NK-92 (cell line): Measurements from ENCODE around the gene MED20.
A peak's percentile ranks its signal among the peaks of the same experiment; 100 is the strongest.
"Not testable (repeated sequence)": the region's sequence is repeated elsewhere in the genome, so short reads cannot be mapped to it uniquely, and the experiment has no call there.

ENCODE experiments used
- DNase-seq: peaks from one replicate; lab custom pipeline; 2025; ENCODE audit not compliant: unreplicated experiment; lab: John Stamatoyannopoulos, UW

The MED20 gene, protein sequence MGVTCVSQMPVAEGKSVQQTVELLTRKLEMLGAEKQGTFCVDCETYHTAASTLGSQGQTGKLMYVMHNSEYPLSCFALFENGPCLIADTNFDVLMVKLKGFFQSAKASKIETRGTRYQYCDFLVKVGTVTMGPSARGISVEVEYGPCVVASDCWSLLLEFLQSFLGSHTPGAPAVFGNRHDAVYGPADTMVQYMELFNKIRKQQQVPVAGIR

DNA sequence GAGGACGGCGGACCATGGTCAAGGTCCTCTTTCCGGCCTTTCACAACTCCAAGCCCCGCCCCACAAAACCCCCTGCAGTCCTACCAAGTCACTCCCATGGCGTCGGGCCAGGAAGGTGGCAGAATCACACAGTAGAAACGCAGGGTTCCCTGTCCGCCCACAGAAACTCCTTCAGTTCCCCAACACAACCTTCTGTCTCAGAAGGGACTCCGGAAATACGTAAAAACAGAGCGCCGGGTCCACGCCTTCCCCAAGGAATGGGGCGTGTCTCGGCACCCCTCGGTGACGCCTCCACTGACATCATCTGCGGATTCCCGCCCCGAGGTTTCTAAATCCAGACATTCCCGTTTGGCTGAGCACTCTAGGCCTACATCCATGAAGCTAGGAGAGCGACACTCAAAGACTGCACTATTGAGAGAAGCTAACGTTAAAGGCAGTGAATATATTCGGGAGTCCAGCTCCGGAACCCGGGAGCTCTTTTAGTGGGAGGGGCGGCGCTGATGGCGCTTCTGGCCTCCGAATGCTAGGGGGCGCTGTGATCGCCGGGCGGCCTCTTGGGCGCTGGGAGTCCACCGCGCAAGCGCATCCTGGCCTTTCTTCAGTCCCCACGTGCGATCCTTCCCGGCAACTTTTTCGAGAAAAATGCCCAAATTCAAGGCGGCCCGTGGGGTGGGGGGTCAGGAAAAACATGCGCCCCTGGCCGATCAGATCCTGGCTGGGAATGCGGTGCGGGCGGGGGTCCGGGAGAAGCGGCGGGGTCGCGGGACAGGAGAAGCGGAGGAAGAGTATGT is at the start of gene MED20, which contains the start of gene BYSL:
MED20 (minus strand) TSS at position 219 of the 791 bp plus-strand sequence; CDS start at position 98, 121 bp downstream.
BYSL (plus strand) TSS at position 579 of the 791 bp plus-strand sequence; CDS start at position 643, 64 bp downstream.
- peak; percentile 47 for DNase-seq

DNA sequence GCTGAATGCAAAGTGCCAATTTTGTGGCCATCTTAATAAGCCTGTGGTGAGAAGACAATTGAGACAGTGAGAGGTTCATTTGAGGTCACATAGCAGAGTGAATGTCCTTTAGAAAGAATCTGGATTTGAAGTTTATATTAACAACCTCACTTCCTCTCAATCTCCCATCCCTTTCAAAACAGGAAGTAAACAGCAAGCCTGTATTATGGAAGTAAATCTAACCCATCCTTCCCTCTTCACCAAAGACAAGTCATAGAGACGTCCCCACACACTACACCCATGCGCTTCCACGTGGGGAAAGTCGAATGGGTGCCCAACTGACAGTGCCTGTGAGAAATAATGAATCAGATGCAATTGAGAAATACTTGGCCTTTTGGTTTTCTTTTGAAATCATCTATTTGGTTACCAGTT is 49.5 kb upstream of the MED20 start:
- DNase-seq, result no peak

DNA sequence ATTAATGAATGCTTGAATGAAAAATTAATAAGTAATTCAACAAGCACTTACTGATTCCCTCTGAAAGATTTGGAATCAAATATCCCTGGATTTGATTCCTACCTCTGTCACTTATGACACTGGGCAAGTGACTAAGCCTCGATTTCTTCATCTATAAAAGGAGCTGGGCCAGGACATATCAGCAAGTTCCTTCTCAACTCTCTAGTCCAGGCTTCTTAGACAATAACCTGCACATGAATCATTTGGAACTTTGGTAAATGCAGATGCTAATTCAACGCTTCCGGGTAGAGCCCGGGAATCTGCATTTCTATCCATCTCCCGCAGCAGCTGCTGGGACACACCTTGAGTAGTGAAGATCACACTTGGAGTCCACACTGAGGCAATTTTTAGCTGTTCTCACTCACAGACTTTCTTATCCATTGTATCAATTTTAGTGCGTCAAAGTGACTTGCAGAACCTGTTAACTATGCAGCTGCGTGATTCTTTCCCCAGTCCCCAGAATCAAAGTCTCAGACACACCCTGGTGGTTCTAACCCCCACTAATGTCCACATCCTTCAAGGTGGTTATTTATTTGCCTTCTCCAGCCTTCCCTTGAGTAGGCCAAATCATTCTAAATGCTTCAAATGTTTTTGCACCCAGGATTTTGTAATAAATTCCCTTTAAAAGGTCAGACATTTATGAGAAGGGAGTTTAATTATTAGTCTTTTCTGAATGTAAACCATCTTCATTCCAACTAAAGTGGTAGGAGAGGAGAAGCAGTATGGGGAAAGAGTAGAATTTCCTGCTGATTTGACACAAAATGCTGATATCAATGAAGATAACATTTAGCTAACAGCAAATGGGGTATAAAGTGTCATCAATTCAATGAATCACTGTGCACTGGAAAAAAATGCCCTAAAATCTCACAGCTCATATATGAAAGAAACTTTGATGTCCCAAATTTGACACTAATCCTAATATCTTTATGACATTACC is 46.7 kb upstream of the MED20 start:
- DNase-seq, result no peak

DNA sequence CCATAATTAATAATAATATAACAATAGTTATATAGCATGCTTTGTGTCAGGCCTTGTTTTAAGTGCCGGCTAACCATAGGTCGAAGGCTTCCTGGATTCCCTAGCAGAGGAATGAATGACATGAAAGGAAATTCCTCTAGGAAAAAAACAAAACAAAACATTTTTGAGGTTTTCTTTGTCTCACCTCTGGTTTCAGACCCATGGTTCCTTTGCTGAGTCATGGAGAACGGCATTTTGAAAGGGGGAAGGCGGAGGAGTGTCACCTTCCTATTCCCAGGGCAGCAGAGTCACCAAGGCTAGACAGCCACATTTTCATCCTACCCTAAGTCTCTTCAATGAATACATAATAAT is 46.0 kb upstream of the MED20 start:
- no peak for DNase-seq

DNA sequence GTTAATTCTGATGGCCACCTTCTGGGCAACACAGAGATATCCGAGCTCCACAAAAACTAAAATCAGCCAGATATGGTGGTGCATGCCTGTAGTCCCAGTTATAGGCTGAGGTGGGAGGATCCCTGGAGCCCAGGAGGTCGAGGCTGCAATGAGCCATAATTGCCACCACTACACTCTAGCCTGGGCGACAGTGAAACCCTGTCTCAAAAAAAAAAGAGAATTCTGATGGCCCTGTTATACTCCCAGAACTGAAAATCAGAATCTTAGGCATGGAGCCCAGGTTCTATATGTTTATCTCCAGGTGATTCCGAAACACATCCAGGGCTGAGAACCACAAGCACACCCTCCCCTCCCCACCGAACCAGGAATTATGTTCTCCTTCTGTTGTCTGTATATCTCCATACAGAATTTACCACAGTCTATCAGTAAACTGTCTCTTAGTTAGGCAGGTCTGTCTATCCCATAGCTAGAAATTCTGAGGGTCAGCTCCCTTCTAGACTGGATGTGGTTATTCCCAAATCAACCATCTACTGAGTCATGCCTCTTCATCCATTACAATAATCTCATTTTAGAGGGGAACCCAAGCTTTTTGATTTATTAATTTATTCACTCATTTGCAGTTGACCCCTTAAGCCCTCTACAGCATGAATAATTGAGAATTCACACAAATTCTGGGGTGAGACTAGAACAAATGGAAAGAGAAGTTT is 45.4 kb upstream of the MED20 start:
- DNase-seq, result no peak

DNA sequence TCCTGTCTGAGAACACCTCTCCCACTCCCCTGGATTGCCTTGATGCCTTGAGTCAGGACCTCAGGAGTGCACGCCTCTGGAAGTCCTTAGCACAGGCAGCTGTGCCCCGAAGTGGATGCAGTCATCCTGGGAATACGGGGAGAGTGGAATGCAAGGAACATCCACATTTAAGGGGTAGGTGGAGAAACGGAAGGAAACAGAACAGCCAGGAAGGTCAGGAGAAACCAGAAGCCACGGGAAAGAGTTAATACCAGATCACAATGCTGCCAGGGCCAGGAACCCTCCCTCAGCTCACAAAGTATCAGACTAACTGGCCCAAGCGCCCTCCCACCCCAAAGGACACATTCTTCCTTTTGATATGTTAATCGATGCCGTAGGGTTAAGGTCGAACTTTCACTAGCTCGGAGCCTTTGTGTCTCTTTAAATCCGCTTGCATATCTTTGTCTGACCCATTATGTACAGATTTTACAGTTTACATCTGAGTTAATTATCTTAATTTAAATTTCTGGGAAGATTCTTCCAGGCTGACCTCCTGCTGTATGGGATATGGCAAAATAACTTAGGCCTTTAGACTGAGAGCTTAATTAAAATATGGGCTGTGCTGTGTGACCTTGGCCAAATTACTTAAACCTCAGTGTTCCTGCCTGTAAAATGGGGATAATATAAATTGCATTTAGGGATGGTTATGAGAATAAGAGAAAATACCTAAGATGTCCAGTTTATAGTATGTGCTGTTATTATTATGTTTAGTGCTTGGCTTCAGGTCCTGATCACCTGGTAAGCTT is 44.7 kb upstream of the MED20 start:
- no peak for DNase-seq

DNA sequence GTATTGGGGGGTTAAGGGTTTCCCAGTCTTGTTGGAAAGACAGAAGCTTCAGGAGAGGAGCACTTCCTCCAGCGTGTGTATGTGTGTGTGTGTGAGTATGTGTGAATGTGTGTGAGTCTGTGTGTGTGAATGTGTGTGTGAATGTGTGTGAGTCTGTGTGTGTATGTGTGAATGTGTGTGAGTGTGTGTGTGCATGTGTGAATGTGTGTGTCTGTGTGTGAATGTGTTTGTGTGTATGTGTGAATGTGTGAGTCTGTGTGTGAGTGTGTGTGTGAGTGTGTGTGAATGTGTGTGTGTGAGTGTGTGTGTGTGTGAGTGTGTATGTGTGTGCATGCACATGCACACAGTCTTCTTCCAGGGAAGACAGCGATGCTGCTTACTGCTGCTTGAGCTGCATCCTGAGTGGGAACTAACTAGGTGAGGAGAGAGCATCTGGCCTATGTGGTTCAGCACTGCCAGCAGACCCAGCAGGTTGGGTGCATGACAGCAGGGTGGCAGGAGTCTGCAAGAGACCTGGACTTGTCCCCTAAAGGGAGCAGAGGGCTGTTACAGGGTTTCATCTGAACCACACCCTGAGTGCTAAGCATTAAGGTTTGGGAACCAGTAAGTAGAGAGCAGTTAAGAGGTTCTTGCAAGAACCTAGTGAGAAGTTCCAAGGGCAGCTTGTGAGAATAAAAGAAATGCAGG is 43.4 kb upstream of the MED20 start:
- no peak for DNase-seq

DNA sequence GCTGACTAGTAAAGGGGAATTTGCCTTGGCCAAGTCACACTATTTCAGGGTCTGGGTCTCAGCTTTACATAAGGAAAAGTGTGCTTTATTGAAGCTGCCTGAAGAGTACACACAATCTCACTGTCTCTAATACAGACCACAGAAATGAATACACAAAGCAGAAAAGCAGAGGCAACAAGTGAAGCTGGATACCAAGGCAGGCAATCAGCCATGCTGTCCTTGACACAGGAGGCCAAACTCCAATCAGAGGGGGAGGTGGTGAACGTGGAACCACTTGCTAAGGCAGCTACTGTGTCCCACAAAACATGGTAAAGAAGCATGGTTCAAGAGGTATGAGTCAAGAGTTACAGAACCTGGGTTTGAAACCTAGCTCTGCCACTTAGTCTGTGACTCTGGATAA is 42.4 kb upstream of the MED20 start:
- no peak for DNase-seq

DNA sequence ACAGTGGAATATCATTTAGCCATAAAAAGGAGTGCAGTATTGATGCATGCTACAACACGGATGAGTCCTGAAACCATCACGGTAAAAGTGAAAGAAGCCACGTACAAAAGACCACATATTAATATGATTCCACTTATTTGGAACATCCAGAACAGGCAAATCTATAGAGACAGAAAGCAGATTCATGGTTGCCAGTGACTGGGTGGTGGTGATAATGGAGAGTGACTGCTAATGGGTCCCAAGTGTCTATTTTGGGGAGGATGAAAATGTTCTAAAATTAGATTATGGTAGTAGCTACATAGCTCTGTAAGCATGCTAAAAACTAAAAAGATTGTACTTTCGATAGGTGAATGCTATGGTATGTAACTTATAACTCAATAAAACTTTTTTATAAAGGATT is 39.1 kb upstream of the MED20 start:
- no peak for DNase-seq

DNA sequence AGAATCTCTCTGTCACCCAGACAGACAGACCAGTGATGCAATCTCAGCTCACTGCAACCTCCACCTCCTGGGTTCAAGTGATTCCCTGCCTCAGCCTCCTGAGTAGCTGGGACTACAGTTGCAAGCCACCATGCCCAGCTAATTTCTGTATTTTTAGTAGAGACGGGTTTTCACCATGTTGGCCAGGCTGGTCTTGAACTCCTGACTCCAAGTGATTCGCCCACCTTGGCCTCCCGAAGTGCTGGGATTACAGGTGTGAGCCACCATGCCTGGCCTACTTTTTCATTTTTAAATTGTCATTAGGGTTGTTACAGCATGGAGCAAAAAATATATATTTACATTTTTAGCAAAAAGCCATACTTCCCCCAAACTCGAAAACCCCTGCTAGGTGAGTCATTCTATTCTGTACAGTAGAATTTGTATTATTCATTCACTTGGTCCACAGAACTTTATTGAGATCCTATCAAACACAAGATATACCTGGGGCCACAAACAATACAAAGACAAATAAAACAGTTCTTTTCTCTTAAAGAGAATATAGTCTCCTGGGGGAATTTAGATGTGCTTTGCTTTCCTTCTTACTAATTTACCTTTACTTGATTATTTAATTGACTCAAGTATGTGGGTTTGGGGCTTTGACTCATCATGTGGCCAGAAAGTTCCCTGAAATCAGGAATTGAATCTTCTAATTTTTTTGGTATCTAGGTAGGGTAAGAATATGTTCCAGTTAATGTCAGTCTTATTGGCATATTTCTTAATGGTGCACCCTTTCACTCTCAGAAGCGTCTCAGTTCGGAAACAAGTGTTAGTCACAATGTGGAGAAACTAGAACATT is 37.3 kb upstream of the MED20 start:
- no peak for DNase-seq

DNA sequence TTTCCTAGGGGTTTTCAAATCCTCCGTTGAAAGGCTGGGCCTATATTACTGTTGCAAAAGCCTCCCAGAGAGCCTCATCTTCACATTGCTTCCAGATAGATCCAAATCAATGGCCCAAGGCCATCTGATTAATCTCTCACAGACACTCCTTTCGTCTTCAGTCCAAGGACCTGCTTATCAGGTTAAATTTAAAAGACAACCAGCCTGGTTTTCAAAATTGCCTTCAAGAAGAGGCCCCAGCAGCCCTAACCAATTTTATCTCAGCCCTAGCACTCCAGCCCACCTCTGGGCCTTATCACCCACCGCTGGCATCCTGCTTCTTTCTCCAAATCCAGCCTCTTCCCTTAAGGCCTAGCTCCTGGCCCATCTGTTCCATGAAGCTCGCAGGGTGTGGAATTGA is 36.2 kb upstream of the MED20 start:
- no peak for DNase-seq

DNA sequence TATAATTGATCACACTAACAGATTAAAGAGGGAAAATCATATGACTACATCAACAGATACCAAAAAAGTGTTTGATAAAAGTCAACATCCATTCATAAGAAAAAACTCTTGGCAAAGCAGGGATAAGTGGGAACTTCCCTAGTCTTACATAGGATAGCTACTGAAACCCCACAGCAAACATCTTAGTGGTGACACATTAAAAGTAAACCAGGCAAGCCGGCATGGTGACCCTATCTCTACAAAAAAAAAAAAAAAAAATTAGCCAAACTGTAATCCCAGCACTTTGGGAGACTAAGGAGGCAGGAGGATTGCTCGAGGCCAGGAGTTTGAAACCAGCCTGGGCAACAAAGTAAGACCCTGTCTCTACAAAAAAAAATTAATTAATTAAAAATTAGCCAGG is 34.5 kb upstream of the MED20 start:
- DNase-seq, result no peak

DNA sequence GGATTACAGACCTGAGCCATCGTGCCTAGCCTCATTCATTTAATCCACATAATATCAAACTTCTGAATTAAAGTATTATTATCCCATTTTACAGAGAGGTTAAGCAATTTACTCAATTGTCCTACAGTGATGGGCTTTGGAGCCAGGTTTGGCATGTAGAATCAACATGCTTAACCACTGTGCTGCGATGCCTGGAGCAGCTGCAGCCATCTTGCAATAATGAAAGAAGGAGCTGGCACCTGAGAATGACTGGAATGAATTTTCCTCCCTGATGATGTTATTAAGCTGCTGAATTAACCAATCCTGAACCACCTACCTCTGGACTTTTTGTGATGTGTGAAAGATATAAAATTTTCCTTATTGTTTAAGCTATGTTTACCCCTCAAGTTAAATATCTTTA is 33.7 kb upstream of the MED20 start:
- no peak for DNase-seq

DNA sequence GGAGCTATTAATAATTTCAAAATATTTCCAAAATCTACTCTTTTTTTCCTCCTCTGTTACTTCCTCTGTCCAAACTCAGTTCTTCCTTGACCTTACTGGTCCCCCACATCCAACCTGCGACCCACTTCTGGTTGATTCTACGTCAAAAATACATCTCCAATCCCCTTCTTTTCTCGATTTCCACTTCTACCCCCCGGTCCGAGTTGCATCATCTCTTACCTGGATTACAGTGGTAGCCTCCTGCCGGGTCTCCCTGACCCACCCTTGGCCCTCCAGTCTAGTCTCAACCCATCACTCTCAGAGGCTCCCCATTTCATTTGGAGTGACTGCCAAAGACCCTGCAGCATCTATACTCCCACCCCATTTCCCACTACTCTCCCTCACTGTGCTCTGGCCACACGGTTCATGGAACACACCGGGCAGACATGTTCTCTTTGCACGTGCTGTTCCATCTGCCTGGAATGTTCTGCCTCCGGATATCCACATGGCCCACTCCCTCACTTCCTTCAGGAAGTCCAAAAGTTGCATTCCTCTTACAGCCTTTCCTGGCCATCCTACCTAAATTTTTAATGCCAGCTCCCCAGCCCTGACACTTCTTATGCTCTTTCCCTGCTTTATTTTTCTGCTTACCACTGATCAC is 26.8 kb upstream of the MED20 start:
- no peak for DNase-seq

DNA sequence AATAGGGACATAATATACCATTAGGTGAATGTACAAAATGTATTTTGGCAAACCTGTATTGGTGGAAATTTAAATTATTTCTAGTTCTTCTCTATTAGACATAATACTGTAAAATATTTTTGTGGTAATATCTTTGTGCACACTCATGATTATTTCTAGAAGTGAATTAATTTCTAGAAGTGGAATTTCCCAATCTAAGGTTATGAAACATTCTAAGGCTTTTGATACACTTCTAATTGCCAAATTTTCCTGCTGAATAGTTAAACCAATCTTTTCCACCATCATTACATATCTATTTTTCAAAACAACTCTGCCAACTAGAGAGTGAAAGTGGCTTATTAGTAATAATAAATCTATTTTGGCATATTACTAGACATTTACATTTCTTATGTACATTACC is 22.5 kb upstream of the MED20 start:
- no peak for DNase-seq

DNA sequence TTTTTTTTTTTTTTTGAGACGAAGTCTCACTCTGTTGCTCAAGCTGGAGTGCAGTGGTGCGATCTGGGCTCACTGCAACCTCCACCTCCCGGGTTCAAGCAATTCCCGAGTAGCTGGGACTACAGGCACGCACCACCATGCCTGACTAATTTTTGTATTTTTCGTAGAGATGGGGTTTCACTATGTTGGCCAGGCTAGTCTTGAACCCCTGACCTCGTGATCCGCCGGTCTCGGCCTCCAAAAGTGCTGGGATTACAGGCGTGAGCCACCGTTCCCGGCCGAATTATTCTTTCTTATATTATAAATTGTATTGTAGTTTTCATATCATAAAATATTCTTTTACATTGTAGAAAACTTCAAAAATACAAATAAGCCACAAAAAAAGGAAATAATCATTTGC is 21.9 kb upstream of the MED20 start:
- DNase-seq, result not testable (repeated sequence)

DNA sequence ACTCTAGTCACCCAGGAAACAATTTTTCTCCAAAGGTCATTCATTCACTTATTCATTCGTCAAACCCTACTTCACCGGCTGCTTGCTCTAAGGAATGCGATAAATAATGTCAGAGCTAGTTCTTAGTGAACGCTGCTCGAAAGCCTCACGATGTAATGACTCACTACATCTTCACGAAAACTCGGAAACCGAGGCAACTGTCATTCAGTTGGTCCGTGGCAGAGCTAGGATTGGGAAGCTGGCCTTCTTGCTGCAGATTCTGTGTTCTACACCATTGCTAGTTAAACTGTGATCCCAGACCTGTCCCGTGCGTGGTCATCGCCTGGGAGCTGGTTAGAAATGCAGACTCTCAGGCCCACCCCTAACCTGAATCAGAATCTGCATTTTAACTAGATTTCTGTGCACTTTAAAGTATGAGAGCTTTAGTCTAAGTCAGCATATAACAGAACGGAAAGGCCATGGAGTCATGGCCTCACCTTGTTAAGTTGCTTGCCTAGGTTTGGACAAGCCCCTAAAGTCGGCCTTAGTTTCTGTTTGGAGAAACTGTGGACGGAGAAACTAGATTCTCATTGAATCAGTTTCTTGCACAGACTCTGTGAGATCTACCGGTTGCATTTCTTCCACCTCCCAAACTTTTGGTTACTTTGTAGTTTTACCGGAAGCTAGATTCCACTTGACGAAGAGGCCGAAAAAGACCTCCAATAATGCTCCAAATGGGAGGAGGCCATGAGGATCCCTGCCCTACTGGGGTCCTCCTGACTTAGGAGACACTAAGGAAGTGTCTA is 21.3 kb upstream of the MED20 start:
- DNase-seq, result no peak
